HG02943 (cell line): Measurements from ENCODE around the gene TSR1.
A peak's percentile ranks its signal among the peaks of the same experiment; 100 is the strongest.

ENCODE experiments used
- ATAC-seq: cut with Tn5 transposase; IDR thresholded peaks from one replicate; pipeline ENCODE4 v1.9.1; 2021; ENCODE audit warnings: mild to moderate bottlenecking, low read depth, moderate library complexity; ENCODE audit not compliant: unreplicated experiment

TSR1 gene

DNA sequence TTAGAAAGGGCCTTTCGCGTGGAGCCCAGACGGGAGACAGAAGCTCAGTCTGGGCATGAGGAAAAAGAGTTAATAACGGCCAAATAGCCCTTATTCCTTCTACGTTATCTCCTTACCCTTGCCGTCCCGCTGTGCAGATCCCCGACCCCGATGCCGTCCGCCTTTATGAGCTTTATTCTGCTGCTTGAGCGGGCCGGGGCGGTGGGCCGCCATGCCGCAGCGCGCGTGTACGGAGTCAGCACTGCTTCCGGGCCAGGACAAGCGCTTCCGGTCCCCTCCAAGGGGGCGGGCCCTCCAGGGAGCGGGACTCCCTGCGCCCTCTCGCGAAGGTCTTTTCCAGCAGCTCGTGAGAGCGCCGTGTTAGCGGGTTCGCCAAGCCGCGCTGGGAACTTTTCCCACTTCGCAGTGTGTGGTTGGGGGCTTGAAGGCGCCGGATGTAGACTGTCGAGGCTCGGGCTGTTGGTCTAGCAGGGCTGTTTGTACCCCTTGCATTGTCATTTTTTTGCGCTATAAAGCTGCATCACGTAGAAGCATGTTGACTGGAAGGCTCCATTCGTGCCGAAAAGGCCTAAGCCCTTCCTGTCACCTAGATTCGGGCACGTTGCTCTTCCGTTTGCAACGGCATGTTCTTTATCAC is at the start of gene TSR1:
TSS of gene TSR1 (minus strand) at position 243 of the 637 bp plus-strand sequence. CDS start at position 213, 30 bp downstream.
- ATAC-seq: peak; percentile 83

- ATAC-seq: no peak
Measured at GRCh38 chr17:2385240-2386210, 49.3 kb upstream of the TSR1 start.

- no peak for ATAC-seq
Measured at GRCh38 chr17:2384439-2385127, 48.3 kb upstream of the TSR1 start.

DNA sequence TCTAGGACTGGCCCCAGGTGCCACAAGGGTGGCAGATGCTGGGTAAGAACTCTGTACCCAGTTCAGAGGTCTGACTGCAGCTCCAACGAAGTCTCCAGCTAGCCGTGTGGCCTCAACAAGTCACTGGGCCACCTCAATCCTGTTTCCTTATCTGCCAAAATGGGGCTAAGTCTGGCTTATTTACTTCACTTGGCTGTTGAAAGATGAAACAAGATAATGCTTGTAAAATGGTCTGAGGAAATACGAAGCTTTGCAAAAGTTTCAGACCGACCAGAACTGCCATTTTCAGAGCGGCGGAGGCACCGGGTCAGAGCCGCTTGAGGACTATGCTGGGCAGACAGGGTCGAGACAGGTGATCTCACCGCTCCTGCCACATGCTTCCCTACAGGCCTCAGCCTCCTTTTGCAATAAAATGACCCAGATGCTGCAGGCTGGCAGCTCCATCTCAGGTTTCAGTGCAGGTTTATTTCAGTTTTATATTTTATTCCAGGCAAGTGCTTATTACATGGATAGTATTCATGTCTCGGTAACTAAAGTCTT is 47.4 kb upstream of the TSR1 start:
- no peak for ATAC-seq

DNA sequence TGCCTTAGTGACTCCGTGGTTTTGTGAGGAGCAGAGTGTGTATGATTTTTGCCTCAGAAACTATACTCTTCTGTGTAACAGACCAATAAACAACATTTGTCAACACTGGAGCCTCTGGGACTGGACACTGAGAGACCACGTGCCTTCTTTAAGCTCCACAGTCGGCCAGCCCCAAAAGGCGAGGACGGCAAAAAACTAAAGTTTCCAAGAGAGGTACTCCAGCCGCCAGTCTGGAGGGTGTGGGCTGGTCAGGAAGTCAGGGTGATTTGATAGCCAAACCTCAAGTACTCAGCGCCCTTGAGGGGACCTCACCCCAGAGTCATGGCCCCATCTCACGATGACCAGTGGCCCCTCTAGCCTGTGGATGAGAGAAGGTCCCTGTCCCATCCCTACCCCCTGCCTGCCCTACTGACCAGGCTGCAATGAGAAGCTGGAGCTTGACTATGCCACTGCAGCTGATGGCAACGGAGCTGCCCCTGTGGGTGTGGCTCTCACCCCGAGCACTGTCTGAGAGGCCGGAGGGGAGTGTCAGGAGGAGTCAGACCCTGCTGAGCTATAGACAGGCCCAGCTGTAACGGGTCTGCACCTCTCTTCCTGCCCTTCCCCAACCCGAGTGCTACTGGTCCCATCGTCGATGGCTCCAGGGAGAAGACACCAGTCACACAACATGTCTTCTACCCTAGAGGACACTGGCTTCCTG is 44.8 kb upstream of the TSR1 start:
- ATAC-seq: no peak

- ATAC-seq: no peak
Measured at GRCh38 chr17:2380226-2380922, 44.1 kb upstream of the TSR1 start.

DNA sequence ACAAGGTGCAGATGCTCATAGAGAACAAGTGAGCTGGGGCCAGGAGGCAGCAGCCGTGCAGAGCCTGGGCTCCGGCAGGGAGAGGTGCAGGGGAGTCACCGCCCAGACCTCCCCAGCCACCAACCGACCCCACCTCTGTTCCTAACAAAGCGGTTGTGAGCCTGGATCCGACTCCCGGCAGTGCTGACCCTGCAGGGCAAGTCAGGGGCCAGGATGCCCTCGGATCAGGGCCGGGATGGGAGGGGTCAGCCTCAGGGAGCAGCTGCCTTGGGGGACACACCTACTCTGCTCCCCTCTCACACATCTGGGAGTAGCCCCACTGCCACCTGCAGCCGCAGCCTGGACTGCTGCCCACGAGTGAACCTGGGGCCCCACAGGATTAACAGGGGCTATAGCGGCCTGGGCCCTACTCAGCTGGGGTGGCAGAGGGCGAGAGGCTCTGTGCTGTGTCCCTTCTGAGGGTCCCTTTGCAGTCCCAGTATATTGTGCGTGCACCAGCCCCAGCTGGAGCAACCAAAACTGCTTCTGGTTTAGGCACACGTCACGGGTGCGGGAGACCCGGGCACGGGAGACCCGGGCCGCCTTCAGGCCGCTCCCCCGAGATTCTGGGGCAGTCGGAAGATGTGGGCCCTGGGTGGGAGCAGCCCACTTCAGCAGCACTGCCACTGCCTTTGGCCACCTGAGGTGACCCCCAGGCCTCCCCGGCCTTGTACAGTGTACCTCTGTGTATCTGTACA is 43.4 kb upstream of the TSR1 start:
- ATAC-seq: no peak

- no peak for ATAC-seq
Measured at GRCh38 chr17:2378905-2379304, 42.6 kb upstream of the TSR1 start.

DNA sequence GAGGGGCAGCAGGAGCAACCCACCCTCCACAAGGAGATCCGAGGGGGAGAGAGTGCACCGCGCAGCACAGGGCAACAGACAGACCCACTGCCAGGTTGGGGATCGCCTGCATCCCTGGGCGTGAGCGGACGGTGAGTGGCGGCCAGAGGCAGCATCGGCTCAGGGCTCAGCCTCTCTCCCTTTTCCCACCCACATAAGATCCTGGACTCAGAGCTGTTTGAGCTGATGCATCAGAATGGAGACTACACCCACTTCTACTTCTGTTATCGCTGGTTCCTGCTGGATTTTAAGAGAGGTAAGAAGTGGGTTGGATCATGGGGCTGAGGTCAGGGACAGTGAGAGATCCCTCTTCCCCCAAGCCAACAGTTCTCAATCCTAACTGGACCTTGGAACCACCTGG is 41.4 kb upstream of the TSR1 start:
- no peak for ATAC-seq

- ATAC-seq: no peak
Measured at GRCh38 chr17:2376107-2376506, 39.9 kb upstream of the TSR1 start.

GRCh38 chr17:2375406-2375805 is 39.1 kb upstream of the TSR1 start:
- ATAC-seq: no peak

- ATAC-seq: no peak
Measured at GRCh38 chr17:2374549-2375285, 38.5 kb upstream of the TSR1 start.

DNA sequence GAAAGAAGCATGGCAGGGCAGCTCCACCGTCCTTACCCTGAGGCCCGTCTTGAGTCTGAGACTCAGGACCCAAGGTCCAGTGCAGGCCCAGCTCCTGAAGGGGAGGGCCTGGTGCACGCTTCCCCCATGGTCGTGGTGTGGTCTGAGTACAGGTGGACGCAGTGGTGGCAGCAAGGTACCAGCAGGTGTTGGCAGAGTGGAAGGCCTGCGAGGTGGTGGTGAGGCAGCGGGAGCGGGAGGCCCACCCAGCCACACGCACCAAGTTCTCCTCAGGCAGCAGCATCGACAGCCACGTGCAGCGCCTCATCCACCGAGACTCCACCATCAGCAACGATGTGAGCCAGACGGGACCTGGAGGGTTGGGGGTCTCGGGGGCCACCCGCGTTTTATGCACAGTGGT is 36.9 kb upstream of the TSR1 start:
- ATAC-seq: no peak

DNA sequence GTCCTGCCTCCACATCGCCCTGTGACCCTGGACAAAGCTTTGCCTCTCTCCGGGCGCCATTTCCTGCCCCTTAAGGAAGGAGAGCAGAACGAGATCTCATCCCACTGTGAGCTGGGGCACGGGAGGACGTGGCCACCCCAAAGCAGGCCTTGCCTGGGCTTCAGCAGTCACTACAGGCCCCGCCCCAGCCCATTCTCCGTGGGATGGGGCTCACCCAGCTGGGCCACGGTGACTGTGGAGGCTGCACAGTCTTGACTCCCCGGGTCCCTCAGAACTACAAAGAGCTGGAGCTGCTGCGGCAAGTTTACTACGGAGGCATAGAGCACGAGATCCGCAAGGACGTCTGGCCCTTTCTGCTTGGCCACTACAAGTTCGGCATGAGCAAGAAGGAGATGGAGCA is 36.4 kb upstream of the TSR1 start:
- no peak for ATAC-seq

- ATAC-seq: no peak
Measured at GRCh38 chr17:2372180-2372579, 35.9 kb upstream of the TSR1 start.

DNA sequence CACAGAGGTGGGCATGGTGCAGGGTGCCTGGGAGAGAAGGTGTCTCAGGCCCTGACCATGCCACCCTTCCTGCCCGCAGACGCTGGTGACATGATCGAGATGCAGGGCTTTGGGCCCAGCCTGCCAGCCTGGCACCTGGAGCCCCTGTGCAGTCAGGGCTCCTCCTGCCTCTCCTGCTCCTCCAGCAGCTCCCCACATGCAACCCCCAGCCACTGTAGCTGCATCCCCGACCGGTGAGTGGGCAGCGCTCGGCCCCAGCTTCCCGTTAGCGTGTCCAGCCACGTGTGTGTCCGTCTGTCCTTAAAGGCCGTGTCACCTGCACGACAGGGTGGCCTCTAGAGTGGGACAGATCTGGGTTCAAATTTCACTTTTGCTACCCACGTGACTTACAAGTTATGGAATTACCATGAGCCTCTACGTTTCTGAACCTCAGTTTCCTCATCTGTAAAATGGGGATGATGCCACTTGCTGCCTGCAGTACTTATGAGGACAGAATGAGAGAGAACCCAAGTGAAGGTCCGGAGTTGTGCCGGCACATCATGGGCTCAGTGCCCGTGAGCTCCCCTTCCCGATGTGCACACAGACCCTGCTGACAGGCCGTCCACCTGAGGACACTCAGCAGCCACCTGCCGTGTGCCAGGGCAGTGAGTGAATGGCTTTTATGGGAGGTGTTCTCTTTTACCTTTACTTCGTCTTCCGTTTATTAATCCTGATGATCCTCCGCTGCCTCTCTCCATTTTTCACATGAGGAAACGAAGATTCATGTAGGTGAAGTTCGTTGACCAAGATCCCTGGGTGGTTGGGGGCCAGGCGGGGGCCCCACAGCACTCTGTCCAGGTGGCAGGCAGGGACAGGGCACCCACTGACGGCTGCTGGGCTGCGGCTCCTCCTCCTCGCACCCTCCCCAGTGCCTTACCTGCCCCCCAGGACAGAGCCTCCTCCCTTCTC is 35.2 kb upstream of the TSR1 start:
- ATAC-seq: no peak

DNA sequence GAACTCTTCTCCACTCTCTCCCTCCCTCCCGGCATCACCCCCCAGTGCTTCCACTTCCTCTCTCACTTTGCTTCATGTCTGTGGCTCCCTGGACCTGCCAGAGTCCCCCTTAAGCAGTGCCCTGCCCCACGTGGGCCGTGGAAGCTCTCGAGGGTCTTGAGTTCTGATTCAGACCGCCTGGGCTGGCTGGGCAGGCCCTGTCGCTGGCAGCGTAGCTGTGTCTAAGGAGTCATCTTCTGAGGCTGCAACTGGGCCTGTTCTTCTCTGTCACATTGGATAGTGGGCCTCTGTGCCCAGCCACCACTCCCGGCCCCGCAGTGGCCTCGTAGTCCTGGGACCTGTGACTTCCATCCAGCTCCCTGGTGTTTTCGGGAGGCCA is 33.9 kb upstream of the TSR1 start:
- no peak for ATAC-seq
